NT2/D1 (cell line): Measurements from ENCODE around the gene PAPLN.

ENCODE experiments used
- SUZ12 ChIP-seq: IDR thresholded peaks from 2 replicates; pipeline ENCODE4 v1.6.1; 2011; ENCODE audit not compliant: insufficient read length, insufficient read depth; ENCODE audit errors: extremely low read depth
- YY1 ChIP-seq: IDR thresholded peaks from 2 replicates; pipeline ENCODE4 v1.6.1; 2011; ENCODE audit not compliant: insufficient read length, insufficient read depth
- ZNF274 ChIP-seq: IDR thresholded peaks from 2 replicates; pipeline ENCODE4 v1.6.1; 2011; ENCODE audit warnings: mild to moderate bottlenecking, low read depth, low read length

DNA sequence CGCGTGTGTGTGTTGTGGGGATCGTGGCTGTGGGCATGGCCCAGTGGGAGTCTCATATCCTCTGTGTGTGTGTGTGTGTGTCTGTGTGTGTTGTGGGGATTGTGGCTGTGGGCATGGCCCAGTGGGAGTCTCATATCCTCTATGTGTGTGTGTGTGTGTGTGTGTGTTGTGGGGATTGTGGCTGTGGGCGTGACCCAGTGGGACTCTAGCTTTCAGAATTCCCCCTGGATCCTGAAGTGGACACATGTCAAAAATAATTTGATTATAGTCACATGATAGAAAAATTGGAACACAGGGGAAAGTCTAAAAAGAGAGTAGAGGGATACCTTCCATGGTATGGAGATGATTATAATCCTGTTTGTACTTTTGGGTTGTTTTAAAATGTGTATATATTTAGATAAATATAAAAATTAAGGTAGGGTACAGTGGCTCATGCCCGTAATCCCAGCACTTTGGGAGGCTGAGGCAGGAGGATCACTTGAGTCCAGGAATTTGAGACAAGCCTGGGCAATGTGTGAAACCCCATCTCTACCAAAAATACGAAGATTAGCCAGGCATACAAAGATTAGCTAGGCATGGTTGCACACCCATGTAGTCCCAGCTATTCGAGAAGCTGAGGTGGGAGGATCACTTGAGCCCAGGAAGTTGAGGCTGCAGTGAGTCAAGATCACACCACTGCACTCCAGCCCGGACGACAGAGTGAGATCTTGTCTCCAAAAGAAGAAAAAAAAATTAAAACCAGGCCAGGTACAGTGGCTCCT lies 11.0 kb downstream of the PAPLN start:
- no peak for TF ChIP-seq ZNF274
- no peak for TF ChIP-seq YY1
- TF ChIP-seq SUZ12: no peak
